Neuronal stem cell (in vitro differentiated cells): Measurements from ENCODE around the gene DLG5.

Source experiments
- DNase-seq: peaks from one replicate; pipeline ENCODE4 v3.0.0-alpha.2; 2013; ENCODE audit warnings: low spot score
- H2AFZ ChIP-seq: one replicate; pipeline ENCODE4 v1.6.1; 2013; ENCODE audit warnings: mild to moderate bottlenecking, low read length, inconsistent platforms
- H2AK5ac ChIP-seq: 2 replicates; pipeline ENCODE4 v1.6.1; 2013; ENCODE audit warnings: low read depth, mild to moderate bottlenecking, inconsistent platforms, low read length, moderate library complexity, mixed read lengths
- H2BK120ac ChIP-seq: 2 replicates; pipeline ENCODE4 v1.6.1; 2013; ENCODE audit warnings: low read depth, mild to moderate bottlenecking, inconsistent platforms, low read length, moderate library complexity, mixed read lengths
- H2BK12ac ChIP-seq: one replicate; pipeline ENCODE4 v1.6.1; 2013; ENCODE audit warnings: low read length, inconsistent platforms
- H2BK15ac ChIP-seq: 2 replicates; pipeline ENCODE4 v1.6.1; 2013; ENCODE audit warnings: mild to moderate bottlenecking, low read length, inconsistent platforms, mixed read lengths
- H2BK5ac ChIP-seq: one replicate; pipeline ENCODE4 v1.6.1; 2013; ENCODE audit warnings: inconsistent platforms, mild to moderate bottlenecking, low read length, moderate library complexity
- H3K14ac ChIP-seq: one replicate; pipeline ENCODE4 v1.6.1; 2013; ENCODE audit warnings: low read length, inconsistent platforms
- H3K18ac ChIP-seq: 2 replicates; pipeline ENCODE4 v1.6.1; 2013; ENCODE audit warnings: low read length, inconsistent platforms
- H3K23ac ChIP-seq: 2 replicates; pipeline ENCODE4 v1.6.1; 2013; ENCODE audit warnings: low read depth, mild to moderate bottlenecking, mixed read lengths, low read length, inconsistent platforms; ENCODE audit not compliant: poor library complexity
- H3K27ac ChIP-seq: replicated peaks from 3 replicates; pipeline ENCODE4 v1.5.1; 2013; ENCODE audit warnings: low read length, inconsistent platforms
- H3K27me3 ChIP-seq, 3 experiments: 2 replicates each; pipeline ENCODE4 v1.6.1; 2013; ENCODE audit warnings: low read length in 3 of 3, mild to moderate bottlenecking in 2 of 3, inconsistent platforms in 1 of 3, low read depth in 1 of 3, mixed read lengths in 1 of 3, moderate library complexity in 1 of 3; ENCODE audit not compliant: control insufficient read depth in 3 of 3, insufficient read depth in 3 of 3
- H3K36me3 ChIP-seq, 2 donors: replicated peaks in 1 of 2; 2 replicates each; pipeline ENCODE4 v1.6.1; 2013; ENCODE audit warnings: low read length in 2 of 2; ENCODE audit not compliant: control insufficient read depth in 2 of 2, insufficient read depth in 2 of 2
- H3K4ac ChIP-seq: 2 replicates; pipeline ENCODE4 v1.6.1; 2013; ENCODE audit warnings: inconsistent platforms, mild to moderate bottlenecking, low read length, moderate library complexity
- H3K4me1 ChIP-seq, 2 donors: 1 replicate in 1 of 2; 2 replicates in 1 of 2; pipeline ENCODE4 v1.6.1; 2013; ENCODE audit warnings: low read length in 2 of 2, low read depth in 1 of 2; ENCODE audit not compliant: control insufficient read depth in 2 of 2, insufficient read depth in 1 of 2
- H3K4me2 ChIP-seq: one replicate; pipeline ENCODE4 v1.6.1; 2013; ENCODE audit warnings: mild to moderate bottlenecking, low read length, inconsistent platforms; ENCODE audit not compliant: insufficient read depth, poor library complexity, severe bottlenecking
- H3K4me3 ChIP-seq, 2 donors: 2 replicates each; pipeline ENCODE4 v1.5.1; 2013; ENCODE audit warnings: low read length in 2 of 2, mild to moderate bottlenecking in 2 of 2, inconsistent platforms in 1 of 2, moderate library complexity in 1 of 2
- H3K79me1 ChIP-seq: one replicate; pipeline ENCODE4 v1.6.1; 2013; ENCODE audit warnings: low read depth, mild to moderate bottlenecking, inconsistent platforms, low read length, moderate library complexity
- H3K9ac ChIP-seq: one replicate; pipeline ENCODE4 v1.6.1; 2013; ENCODE audit warnings: mild to moderate bottlenecking, low read depth, low read length, inconsistent platforms; ENCODE audit not compliant: poor library complexity
- H3K9me3 ChIP-seq, 2 donors: replicated peaks in 1 of 2; 2 replicates each; pipeline versions ENCODE3 to v1.6.1; 2013; ENCODE audit warnings: low read length in 2 of 2, mild to moderate bottlenecking in 2 of 2, inconsistent platforms in 1 of 2, low read depth in 1 of 2, mixed read lengths in 1 of 2, moderate library complexity in 1 of 2; ENCODE audit not compliant: control insufficient read depth in 2 of 2, insufficient read depth in 1 of 2
- H4K8ac ChIP-seq: one replicate; pipeline ENCODE4 v1.6.1; 2013; ENCODE audit warnings: low read depth, mild to moderate bottlenecking, inconsistent platforms, low read length, moderate library complexity
- H4K91ac ChIP-seq: one replicate; pipeline ENCODE4 v1.6.1; 2013; ENCODE audit warnings: low read length, low read depth, mild to moderate bottlenecking, inconsistent platforms; ENCODE audit not compliant: poor library complexity
- WGBS, 2 donors: extraction: QIAGEN DNeasy Blood & Tissue Kit; methylation state at CpG; one replicate each; pipeline ENCODE4 v1.1.7; 2013; ENCODE audit warnings: missing lambda C conversion rate in 2 of 2, mixed read lengths in 1 of 2; ENCODE audit not compliant: insufficient read length in 2 of 2, insufficient replicate concordance in 1 of 2; ENCODE audit errors: extremely low coverage in 2 of 2; 5-methylcytosine and 5-hydroxymethylcytosine counted together

The DLG5 gene

GRCh38 chr10:77872151-77872946, 54.2 kb downstream of the DLG5 start:
- Histone ChIP-seq H3K4me2 (no peak overlapping the region), H3K9ac (peak overlapping the region; percentile 44), H2BK12ac (no peak overlapping the region), H3K36me3 (peaks cover 0 to 22% of the 10 kb centered on the region in 2 donors), H3K23ac (no peak overlapping the region), H3K4me3 (no peak overlapping the region), H3K27me3 (no peaks in the 10 kb centered on the region), H2BK15ac (no peak overlapping the region), H4K91ac (no peak overlapping the region), H2BK120ac (no peak overlapping the region), H3K4ac (no peak overlapping the region), H3K14ac (no peak overlapping the region), H4K8ac (no peak overlapping the region), H2BK5ac (no peak overlapping the region), H3K79me1 (no peaks in the 10 kb centered on the region), H2AK5ac (no peak overlapping the region), H3K18ac (no peak overlapping the region), H2AFZ (no peak overlapping the region), H3K4me1 (peaks cover 1 to 16% of the 10 kb centered on the region in 2 donors), H3K9me3 (no peaks in the 10 kb centered on the region), H3K27ac (no peak overlapping the region)
- DNase-seq = no peak
- no CpG with 5 or more reads among the region's 18 CpGs for WGBS, 2 donors

- H2BK120ac ChIP-seq = no peak overlapping the region
- no peaks in the 10 kb centered on the region for H3K27me3 ChIP-seq
- H2BK12ac ChIP-seq = no peak overlapping the region
- no peak overlapping the region for H3K4me3 ChIP-seq
- no peak overlapping the region for H2AFZ ChIP-seq
- no peaks in the 10 kb centered on the region for H3K79me1 ChIP-seq
- H3K14ac ChIP-seq = no peak overlapping the region
- no peak overlapping the region for H4K8ac ChIP-seq
- no CpG with 5 or more reads among the region's 4 CpGs for WGBS, 2 donors
- no peaks in the 10 kb centered on the region for H3K9me3 ChIP-seq
- H2BK15ac ChIP-seq = no peak overlapping the region
- no peak overlapping the region for H3K9ac ChIP-seq
- peaks cover 7 to 48% of the 10 kb centered on the region in 2 donors for H3K36me3 ChIP-seq
- H3K18ac ChIP-seq = no peak overlapping the region
- H3K4me1 ChIP-seq = peaks cover 0 to 23% of the 10 kb centered on the region in 2 donors
- H2BK5ac ChIP-seq = no peak overlapping the region
- no peak overlapping the region for H3K23ac ChIP-seq
- H4K91ac ChIP-seq = no peak overlapping the region
- H3K4me2 ChIP-seq = no peak overlapping the region
- no peak for DNase-seq
- H2AK5ac ChIP-seq = no peak overlapping the region
- no peak overlapping the region for H3K4ac ChIP-seq
- no peak overlapping the region for H3K27ac ChIP-seq
Measured at GRCh38 chr10:77869626-77870420, 56.7 kb downstream of the DLG5 start.

GRCh38 chr10:77868523-77868922, 58.0 kb downstream of the DLG5 start:
- H2BK5ac ChIP-seq = no peak overlapping the region
- WGBS, 2 donors = no CpG with 5 or more reads among the region's 3 CpGs
- no peak overlapping the region for H3K4me3 ChIP-seq
- H2BK12ac ChIP-seq = no peak overlapping the region
- H3K14ac ChIP-seq = no peak overlapping the region
- H3K79me1 ChIP-seq = peaks cover 5% of the 10 kb centered on the region
- no peaks in the 10 kb centered on the region for H3K9me3 ChIP-seq
- no peak overlapping the region for H3K27ac ChIP-seq
- H3K18ac ChIP-seq = no peak overlapping the region
- H3K36me3 ChIP-seq = peaks cover 8 to 59% of the 10 kb centered on the region in 2 donors
- H4K91ac ChIP-seq = no peak overlapping the region
- no peak overlapping the region for H2AK5ac ChIP-seq
- peaks cover 0 to 24% of the 10 kb centered on the region in 2 donors for H3K4me1 ChIP-seq
- H2BK120ac ChIP-seq = no peak overlapping the region
- no peak overlapping the region for H2BK15ac ChIP-seq
- no peak overlapping the region for H3K4me2 ChIP-seq
- no peaks in the 10 kb centered on the region for H3K27me3 ChIP-seq
- no peak overlapping the region for H3K9ac ChIP-seq
- no peak overlapping the region for H4K8ac ChIP-seq
- H3K4ac ChIP-seq = no peak overlapping the region
- no peak overlapping the region for H3K23ac ChIP-seq
- no peak for DNase-seq
- no peak overlapping the region for H2AFZ ChIP-seq

GRCh38 chr10:77867124-77867719, 59.3 kb downstream of the DLG5 start:
- Histone ChIP-seq H3K36me3 (peaks cover 8 to 65% of the 10 kb centered on the region in 2 donors), H2BK15ac (no peak overlapping the region), H2BK5ac (no peak overlapping the region), H2AFZ (no peak overlapping the region), H3K4me2 (no peak overlapping the region), H2AK5ac (no peak overlapping the region), H3K9me3 (no peaks in the 10 kb centered on the region), H3K4me1 (peaks cover 0 to 15% of the 10 kb centered on the region in 2 donors), H3K27me3 (no peaks in the 10 kb centered on the region), H3K4me3 (no peak overlapping the region), H3K79me1 (peaks cover 5% of the 10 kb centered on the region), H3K18ac (no peak overlapping the region), H4K91ac (no peak overlapping the region), H3K23ac (no peak overlapping the region), H3K27ac (no peak overlapping the region), H3K9ac (no peak overlapping the region), H4K8ac (no peak overlapping the region), H2BK12ac (no peak overlapping the region), H3K14ac (no peak overlapping the region), H3K4ac (no peak overlapping the region), H2BK120ac (no peak overlapping the region)
- DNase-seq = no peak
- no CpG with 5 or more reads among the region's 6 CpGs for WGBS, 2 donors
